GM21528 (cell line): Measurements from ENCODE around the gene TRPM3.

Source experiments
- ATAC-seq: cut with Tn5 transposase; IDR thresholded peaks from one replicate; pipeline ENCODE4 v1.9.1; 2021; ENCODE audit warnings: mild to moderate bottlenecking, moderate library complexity; ENCODE audit not compliant: unreplicated experiment, low FRiP score

TRPM3 gene

DNA sequence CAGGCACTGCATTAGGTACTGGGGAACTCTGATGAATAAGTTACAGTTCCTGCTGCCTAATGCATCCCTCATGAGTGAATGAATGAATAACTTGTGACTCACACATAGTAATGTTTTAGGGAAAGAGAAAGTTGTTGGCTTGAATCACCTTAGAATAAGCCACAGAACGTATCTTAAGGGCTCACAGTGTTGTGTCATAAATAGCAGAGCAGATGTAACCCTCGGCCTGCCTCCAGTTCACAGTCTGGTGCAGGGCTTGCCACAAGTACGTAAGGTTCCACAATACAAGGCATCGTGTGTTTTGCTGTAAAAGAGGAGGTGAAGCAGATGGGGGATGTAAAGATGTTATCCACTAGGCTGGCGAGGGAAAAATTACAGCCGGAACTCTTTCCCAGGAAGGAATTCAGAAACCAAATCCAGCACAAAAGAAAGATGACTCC, 218.7 kb downstream of the TRPM3 start:
- no peak for ATAC-seq

DNA sequence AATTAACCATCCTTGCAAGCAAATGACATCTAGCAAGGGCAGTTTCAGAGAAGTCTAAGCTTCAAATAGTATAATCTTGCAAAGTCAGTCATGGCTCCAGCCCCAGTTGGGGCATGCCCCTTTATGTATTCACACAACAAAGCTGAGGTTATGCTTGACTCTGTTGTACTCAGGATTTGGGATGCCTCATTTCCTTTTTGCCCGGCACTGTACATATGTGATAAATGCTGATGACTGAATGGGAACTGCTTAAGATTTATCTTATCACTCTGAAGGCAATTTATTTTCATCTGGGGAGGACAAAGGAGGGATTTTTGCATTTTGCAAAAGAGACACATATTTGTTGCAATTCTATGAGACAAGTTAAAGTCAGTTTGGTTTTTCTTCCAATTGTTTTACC, 219.2 kb downstream of the TRPM3 start:
- ATAC-seq, result no peak

DNA sequence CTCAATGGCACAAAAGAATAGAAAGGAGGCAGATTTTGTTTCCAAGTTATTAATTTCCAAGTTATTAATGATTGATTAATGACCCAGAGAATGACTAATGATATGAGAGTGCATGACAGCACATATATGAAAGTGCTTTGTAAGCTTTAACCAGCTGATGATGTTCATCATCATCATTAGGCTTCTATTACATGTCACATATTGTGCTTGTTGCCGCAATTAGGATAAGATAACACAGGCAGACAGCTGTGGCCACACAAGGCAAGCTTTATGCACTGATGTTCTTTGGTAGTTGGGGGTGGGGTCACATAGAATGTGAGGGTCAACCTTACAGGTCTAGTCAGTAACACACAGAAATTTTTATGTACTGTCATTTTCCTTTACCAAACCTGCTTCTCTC, 219.7 kb downstream of the TRPM3 start:
- no peak for ATAC-seq

DNA sequence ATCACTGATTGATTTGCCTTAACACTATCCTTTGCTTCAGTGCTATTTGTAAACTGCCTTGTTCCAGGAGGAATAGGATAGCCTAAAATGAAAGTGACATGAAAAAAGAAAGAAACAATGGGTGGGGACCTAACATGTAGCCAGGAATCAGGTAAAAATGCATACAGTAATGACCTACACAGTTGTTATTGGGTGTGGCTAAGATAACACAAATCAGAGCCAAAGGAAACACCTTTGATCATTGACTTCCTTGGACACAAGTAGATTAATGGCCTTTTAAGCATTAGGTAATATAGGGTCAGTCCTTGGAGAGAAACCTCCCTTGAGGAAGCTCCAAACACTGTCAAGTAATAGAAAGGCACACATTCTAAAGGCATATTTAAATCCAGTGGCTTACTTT, 220.4 kb downstream of the TRPM3 start:
- ATAC-seq, result no peak

DNA sequence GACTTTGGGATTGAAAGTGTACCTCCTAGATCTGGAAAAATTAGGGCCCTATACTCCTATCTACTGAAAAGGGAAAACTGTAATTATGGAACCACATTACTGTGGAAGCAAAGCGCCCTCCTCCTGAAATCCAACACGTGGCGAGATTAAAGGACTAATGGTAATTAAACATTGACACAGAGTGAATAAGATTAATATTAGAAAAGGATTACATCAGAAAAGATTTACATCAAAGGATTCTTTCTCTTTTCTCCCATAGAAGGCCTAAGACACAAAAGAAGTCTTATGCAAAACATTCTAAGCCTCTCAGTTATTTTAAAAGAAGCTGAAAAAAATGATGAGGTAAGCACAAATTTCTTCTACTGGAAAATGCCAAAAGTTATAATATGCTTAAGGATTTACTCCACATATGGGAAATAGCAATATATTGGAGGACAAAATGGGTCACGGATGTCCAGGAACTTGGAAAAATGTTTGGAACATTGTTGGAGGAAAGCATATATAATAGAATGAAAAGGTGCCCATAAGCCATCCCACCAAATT, 227.8 kb downstream of the TRPM3 start:
- ATAC-seq, result no peak

DNA sequence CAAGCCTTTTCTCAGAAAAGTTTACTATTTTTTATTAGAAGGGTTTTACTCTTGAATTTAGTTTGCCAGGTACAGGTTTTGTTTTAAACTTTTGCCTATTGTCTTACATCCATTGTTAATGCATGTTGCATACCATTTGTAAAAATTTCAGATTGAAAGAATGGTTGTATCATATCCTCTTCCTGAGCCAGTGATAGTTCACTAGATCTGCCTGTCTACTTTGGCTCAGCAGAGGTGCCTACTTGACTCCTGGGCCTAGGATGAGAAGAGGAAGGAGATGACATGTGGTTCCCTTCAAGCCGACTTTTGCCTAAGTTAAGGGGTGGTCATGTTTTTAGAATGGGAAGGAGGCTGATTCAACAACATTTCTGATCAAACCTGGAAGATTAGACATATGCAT, 232.9 kb downstream of the TRPM3 start:
- ATAC-seq, result no peak

DNA sequence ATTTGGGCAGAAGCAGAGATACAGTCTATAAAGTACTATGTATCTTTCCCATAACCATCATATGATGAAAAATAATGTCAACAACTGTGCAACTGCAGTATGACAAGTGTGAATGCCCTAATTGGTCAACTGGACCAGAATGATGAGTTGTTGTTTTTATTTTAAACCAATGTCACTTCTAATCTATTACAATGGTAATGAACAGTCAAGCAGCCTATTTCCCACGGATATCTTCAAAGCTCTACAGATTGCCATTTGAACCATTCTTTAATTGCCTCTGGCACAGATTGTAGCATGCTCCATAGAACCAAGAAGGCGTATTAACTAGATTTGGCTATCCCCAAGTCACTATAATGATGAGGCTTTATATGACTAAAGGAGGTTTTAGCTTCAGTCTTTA, 233.6 kb downstream of the TRPM3 start:
- no peak for ATAC-seq

DNA sequence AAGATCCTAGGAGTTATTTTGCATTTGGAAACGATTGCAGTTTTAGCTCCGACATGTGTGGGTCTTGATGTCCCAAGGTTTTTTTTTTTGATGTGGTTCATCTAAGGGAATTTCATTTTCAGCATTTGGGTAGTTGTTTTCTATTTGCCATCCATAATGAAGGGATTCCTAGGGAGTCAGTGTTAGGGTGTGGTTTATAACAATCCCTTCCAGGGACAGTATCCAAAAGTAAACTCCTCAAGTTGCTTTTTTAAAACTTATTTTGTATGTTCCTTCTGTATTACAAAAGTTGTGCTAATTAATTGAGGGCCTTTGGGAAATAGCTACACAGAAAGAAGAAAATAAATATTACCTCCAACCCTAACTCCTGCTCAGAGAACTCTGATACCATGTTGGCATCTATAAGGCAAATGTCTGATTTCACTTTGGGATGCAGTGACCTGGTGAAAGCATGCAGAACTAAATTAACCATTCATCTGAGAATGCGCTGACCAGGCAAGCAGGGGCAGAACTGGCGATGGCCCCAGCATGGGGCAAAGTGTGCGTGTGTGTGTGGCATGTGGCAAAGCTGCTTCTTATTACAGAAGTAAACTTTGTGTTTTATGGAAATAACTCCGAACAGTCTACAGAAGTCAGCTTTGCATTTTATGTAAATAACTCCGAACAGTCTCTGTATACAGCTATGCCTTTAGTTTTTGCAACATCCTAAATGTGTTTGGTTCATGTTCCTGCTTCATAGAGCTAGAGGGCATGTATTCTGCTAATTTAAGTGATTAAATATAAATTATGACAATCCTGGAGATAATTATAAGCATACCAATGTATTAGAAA, 237.2 kb downstream of the TRPM3 start:
- ATAC-seq, result no peak

DNA sequence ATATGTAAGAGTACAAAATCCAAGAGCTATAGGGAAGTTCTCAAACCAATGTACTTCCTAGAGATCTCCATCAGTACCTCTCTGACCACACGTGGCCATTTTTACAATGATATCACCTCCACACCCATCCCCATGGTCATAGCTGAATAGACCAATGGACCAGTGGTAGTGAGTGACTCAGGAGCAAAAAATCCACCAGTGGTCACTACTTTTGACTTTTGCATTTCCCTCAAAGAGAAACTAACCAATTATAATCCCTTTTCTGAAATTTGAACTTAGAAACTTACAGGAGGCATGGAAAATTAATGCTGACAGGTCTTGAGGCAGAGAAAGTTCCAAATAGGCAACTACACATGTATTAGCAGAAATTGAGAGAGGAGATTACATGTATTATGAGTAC, 238.4 kb downstream of the TRPM3 start:
- ATAC-seq, result no peak

DNA sequence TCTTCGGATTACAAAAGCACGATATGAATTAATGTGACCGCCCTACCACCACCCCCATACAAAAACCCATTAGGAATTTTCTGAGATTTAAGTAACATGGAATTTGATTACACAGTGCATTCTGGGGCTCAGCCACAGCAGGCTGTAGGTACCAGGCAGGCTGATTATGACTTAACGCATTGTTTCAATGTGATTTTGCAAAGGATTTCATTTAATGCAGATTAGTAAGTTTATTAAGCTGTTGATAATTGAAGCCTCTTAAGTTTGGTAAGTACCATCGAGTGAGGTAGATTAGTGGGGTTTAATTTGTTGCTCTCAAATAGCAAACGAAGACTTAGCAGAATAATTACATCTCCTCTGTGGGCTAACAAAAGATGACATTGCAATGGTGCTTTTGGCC, 240.1 kb downstream of the TRPM3 start:
- ATAC-seq, result no peak

DNA sequence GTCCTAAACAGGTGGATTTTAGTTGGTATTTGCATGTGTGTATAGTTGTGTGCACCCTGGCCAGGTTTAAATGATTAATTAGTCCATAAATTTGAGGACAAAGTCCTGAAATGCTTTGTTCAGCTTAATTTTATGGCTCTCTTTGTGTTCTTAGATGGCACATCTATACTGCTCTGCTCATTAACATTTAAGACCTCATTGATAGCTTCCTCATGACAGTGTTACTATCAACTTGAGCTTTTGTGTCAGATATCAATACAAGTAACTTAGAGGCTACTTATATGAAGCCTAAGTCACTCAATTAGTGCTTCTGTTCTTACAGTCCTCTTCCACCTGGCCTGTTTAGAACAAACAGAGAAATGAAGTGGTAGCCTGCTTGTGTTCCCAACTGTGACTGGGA, 240.9 kb downstream of the TRPM3 start:
- no peak for ATAC-seq

DNA sequence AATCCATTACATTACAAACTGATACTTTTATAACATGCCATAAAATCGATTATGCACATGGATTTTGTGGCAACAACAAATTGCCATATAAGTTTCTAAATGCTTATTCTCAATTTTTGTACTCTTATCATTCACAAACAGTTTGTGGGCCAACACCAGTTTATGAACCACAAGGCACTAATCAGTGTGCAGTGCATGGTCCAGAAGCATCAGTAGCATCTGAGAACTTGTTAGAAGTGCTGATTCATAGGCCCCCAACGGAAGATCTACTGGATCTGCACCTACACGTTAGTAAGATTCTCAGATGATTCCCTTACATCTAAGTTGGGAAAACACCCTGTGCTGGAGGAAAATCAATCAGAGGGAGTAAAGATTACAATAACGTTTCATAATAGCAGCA, 242.8 kb downstream of the TRPM3 start:
- no peak for ATAC-seq

DNA sequence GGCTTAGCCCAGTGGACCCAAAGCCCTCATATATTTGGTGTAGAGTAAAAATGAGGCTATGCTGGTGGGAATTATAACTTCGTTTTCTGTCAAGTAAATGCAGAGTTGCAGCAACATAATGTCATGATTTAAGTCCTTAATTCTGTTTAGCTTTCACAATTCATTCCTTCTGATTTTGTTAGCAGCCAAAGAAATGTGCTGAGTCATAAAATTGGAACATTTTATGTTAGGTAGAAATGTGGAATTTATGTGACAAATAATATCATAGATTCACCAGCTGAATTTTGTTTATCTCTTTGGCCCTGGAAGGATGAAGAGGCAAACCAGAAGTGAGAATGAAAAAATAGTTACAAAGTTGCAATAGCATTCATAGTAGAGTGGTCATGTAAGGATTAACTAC, 247.0 kb downstream of the TRPM3 start:
- no peak for ATAC-seq

DNA sequence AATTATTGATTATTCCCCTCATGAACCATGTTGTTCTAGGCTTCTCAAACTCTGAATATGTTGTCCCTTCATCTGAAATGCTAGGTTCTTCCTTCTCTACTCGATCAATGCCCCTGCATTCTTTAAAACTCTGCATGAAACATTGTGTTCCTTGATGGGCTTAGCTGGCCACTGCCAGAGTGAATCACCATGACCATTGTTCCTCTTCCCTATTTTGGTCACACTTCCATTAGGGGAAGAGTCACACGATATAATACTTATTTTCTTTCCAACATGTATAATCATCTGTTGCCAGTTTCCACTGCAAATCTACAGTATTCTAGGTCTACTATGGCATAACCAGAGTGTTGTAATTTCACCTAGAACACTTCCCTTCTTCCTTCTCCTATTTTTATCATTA, 247.9 kb downstream of the TRPM3 start:
- ATAC-seq, result no peak

DNA sequence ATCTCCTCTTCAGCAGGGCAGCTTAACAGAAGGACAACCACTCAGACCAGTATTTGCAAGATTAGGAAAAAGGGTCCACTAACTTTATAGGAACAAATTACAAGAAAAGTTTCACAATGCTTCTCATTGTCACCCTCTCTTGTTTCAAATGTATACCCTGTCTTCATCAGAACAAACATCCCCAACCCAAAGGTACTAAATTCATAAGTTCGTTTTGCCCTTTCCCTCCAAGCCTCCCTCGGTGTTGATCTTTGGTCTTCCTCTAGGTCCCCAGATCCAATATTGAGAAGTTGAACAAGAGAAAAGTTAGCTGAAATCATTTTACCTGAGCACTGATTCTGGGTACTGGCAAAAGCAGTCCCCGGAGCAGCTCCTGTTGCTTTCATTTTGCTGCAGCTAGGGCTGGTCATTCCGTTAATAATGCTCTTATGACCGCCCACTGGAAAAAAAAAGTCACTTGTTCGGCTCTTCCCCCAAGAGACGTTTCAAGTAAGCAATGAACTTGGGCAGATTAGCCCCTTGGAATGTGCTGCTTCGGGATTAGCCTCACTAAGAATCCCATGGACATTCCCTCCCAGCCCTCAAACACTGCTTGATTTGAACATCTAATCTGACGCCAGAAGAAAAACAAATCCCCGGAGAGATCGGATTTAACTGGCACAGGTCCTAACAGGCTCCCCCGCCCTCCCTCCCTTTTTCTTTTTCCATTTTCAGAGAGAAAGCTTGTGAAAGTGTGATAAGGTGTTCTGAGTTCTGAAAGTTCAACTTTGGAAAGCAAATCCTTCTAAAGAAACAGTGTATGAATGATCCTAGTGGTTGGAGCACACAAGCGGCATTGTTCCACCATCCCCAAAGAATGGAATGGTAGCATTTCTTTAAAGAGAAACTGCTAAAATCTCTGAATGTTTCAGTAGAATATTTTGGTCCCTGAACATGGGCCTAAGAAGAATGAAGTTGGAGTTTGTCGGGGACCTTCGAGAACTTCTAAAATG, 252.5 kb downstream of the TRPM3 start:
- ATAC-seq, result no peak

DNA sequence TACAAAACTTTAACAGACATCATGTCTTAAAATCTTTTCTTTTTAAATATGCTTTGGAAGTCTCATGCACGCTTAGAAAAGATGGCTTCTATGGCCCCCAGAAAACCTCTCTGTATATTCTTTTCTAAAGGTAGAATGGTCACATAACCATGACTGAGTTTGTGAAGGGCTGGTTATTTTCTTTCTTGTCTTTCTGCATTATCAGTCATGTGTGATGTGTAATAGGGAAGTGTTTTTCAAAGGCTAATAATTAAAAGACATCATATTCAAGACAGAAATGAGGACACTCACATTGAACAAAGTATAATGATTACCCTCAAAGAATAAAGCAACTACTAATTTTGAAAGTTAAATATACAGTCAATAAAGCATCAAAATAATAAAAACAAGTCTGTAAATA, 253.4 kb downstream of the TRPM3 start:
- ATAC-seq, result no peak

DNA sequence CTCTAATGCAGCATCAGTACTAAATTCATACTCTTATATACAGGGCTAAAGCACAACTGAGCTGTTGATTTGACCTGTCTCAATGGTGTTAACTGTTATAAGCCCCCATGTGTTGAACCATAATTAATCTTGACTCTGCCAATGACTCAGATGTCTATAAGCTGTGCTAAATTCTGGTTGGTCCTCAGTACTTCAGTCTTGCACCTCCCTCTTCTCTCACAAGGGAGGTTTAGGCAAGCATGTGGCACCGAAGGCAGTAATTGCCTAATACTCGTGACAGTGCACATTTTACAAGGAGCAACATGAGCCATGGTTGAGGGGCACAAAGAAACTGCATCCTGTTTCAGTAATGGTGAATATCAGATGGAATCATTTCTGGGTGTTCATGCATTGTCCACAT, 255.9 kb downstream of the TRPM3 start:
- no peak for ATAC-seq

DNA sequence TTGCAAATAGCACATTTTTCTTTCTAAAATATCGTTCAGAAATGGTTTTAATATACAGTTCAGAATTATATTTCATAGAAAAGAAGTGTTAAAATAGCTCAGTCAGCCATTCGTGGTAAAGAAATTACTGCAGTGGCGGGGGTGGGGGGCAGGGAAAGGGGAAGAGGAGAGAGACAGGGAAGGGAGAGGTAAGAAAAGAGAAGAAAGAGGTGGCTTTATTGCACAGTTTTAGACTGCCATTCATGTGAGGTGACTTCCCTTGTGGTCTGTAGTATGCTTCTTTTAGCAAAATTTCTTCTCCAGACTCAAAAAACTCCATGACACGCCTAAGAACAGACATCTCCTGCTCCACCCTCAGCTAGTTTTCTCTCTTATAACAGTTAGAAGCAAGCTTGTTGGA, 259.6 kb downstream of the TRPM3 start:
- no peak for ATAC-seq

DNA sequence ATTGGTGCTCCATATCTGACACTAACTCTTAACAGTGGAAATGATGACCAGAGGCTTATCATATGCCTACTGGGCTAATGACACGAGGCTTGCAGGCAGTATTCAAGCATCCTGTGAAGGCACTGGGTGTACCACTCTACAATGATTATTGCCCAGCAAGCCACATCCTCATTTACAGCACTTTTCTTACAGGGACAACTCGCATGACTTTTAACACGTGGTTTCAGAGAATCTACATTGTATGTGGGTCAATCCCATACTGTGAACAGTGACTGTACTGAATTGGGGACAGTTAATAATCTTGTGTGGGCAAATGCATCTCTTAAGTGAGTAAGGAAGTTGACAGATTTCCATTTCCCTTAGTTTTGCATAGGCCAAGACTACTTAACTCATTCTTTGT, 260.0 kb downstream of the TRPM3 start:
- ATAC-seq, result no peak

DNA sequence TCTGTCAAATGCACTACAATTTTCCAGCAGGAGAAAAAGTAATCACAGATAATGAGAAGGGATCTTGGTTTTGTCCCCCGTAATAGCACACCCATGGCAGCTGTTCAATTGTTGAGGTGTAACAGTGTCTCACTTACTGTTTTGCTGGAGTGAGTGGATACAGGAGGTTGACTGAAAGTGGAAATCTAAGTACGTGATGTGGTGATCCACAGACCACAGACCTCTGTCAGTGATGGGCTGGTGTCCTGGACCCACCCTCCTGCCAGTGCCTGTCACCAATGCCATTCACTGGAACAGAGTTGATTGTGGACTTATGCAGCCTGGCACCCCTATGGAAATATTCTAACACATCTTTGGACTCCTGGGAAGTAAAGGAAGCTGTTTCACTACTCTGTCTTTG, 261.7 kb downstream of the TRPM3 start:
- ATAC-seq, result no peak

DNA sequence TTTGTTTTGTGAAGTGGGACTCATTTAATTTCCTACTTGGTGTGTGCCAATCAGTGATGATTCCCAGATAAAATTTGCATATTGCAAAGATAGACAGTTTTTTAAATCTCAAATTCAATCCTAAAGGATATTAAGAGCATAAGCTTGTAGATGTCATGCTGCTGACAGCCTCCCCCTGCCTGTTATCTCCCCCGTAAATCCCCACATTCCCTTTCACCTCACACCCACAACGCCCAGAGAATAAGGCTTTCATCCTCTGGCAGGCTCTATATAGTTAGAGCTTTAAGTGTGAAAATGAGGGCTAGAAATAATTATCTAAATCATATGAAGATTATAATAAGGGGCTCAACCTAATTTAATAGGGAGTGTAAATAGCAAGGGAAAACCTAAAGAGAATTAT, 265.0 kb downstream of the TRPM3 start:
- no peak for ATAC-seq
